ENCODE results near the gene COL25A1.

GRCh38 chr4:109147135-109147534 lies 155.3 kb downstream of the COL25A1 start:
- no peak for TF ChIP-seq CTCF (IDR thresholded peaks at IDR 0.05; ENCODE audit: low read depth, low read length)
- TF ChIP-seq POLR2A (IDR thresholded peaks at IDR 0.05; ENCODE audit: extremely low read depth, insufficient read length): no peak
- no peak for TF ChIP-seq MYC (IDR thresholded peaks at IDR 0.05; ENCODE audit: low read depth, low read length)
- TF ChIP-seq, protein P1, sequence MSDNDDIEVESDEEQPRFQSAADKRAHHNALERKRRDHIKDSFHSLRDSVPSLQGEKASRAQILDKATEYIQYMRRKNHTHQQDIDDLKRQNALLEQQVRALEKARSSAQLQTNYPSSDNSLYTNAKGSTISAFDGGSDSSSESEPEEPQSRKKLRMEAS (IDR thresholded peaks at IDR 0.05; ENCODE audit: low read depth, low read length): no peak

Data from NB4 (cell line).